G401 (cell line): Measurements from ENCODE around the gene DTNB. TPM values are rescaled to one million over a fixed set of nuclear protein-coding genes. Genes with fewer than 3 reads are reported as not detected.
"Not testable (repeated sequence)": the region's sequence is repeated elsewhere in the genome, so short reads cannot be mapped to it uniquely, and the experiment has no call there.

Experiments
- DNase-seq: peaks from one replicate; pipeline ENCODE4 v3.0.0-alpha.2; 2015; ENCODE audit warnings: low spot score
- in situ Hi-C: cut with HindIII; loops from 2 replicates; pipeline ENCODE4 v1.10.0; 2016; ENCODE audit warnings: low sequenced_read_pairs, mixed read lengths
- total RNA-seq: library from RNA; depleted of rRNA; stranded (reverse); fragments of >200 nt; shearing (Covaris generic); gene quantifications from 2 replicates; pipeline ENCODE4 v1.2.3, GENCODE V29; 2014

The DTNB gene
- total RNA-seq, 1 experiment from 2014 or later = 21.2 TPM

DNA sequence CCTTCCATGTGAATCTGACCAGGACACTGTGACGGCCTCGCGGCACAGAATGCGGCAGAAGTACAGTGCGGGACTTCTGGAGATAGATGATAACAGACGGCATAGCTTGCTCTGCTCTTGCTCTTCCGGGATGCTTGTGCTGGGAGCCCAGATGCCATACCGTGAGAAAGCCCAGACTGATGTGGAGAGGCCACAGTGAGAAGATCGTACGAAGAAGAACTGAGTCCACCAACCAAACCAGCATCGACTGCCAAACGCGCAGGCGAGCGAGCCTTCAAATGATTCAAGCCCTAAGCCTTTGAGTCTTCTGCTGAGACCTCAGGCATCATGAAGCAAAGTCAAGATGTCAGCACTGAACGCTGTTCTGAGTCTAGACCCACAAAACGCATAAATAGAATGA is 33.7 kb downstream of the DTNB start:
- in situ Hi-C loops = no loop called here
- DNase-seq = no peak

DNA sequence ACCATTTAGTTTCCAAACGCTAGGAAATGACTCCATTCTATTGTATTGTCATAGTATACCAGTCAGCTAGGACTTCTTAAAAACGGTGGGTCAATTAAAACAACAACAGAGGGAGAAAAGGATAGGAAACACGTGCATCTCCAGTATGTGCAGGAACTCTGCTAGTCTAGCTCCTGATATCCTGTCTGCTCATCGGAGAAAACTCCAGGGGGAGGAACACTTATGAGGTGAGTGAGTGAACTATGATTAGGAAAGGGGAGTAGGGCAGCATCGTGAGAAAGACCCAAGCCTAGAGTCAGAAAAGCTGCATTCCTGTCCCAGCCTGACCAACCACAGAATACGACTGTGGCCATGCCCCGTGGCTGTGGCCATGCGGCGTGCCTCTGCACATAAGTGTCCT is 34.2 kb downstream of the DTNB start:
- DNase-seq = no peak
- in situ Hi-C loops = no loop called here

DNA sequence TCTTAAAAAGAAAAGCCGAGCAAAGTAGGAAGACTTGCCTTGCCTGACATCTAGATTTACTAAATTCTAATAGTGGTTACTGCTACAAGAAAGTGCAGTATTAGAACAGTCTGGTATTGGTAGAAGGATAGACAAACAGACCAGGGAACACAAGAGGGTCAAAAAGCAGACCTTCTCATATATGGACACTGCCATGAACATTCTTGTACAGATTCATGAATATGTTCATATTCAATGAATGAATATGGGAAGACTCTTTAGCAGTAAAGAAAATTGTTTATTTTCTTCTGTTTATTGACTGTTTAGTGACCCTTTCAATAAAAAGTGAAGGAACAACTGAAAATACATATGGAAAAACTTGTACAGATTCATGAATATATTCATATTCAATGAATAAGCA is 37.6 kb downstream of the DTNB start:
- in situ Hi-C loops = no loop called here
- DNase-seq = no peak

GRCh38 chr2:25633801-25634200 is 39.6 kb downstream of the DTNB start:
- DNase-seq, in situ Hi-C loops: not testable (repeated sequence)

DNA sequence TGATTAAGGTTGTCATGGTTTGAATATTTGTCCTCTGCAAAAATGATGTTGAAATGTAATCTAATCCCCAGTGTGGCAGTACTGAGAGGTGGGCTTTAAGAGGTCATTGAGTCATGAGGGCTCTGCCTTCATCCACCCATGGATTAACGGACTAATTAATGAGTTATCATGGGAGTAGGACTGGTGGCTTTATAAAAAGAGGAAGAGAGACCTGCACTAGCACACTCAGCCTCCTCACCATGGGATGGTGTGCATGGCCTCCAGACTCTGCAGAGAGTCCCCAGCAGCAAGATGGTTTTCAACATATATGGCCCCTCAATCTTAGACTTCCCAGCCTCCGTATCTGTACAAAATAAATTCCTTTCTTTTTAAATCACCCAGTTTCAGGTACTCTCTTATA is 41.0 kb downstream of the DTNB start:
- in situ Hi-C loops = no loop called here
- no peak for DNase-seq

DNA sequence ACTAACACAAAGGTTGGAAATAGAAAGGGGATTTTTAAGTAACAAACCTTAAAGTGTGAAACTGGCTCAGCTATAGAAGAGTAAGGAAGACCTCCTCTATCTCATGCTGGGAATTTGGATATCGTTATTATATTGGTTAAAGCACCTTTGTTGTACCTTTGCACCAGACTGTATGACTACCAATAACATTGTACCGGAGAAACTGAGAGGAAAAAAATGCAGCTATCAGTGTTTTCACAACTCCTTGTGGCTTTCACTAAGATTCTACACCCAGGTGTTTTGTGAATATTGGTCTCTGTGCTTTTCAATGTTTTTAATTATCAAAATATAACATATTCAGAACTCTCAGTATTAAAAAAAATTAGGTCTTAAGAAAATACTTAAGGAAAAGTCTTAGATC is 48.7 kb downstream of the DTNB start:
- in situ Hi-C loops = no loop called here
- DNase-seq = no peak

GRCh38 chr2:25623361-25623760 is 50.0 kb downstream of the DTNB start:
- in situ Hi-C loops = no loop called here

DNA sequence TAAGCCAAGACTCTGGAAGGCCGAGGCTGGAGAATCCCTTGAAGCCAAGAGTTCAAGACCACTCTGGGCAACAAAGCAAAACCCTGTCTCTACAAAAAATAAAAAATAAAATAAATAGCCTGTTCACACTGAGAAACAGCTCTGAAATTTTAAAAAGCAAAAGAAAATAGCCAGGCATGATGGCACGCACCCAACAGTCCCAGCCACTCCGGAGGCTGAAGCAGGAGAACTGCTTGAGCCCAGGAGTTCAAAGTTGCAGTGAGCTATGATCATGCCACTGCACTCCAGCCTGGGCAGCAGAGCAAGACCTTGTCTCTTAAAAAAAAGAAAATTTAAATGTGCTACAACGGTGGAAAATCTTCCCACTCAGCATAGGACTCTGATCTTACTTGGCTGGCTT is 52.7 kb downstream of the DTNB start:
- in situ Hi-C loops = no loop called here
- no peak for DNase-seq

More at GRCh38 chr2:25623361-25623760, 50.0 kb downstream of the DTNB start:
- DNase-seq = no peak

GRCh38 chr2:25620077-25620476 is 53.3 kb downstream of the DTNB start:
- in situ Hi-C loops = no loop called here
- DNase-seq = no peak

DNA sequence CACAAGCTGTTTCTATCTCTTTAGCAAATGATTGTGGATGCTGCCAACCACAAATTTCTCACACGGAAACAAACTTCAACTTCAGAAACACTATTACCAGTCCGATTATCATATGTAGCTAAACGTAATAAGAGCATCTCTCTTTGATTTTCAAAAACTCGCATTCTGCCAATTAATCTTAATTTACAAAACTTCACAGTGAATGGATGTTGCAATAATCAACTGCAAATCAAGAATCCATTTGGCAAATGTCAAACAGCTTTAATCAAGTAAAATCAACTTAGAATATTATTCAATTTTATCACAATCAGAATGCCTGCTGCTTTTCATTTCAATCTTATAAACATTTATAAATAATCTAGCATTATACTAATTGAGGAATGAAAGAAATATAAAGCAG is 54.2 kb downstream of the DTNB start:
- in situ Hi-C loops = no loop called here
- no peak for DNase-seq

GRCh38 chr2:25618676-25619075 is 54.7 kb downstream of the DTNB start:
- in situ Hi-C loops = no loop called here
- no peak for DNase-seq

DNA sequence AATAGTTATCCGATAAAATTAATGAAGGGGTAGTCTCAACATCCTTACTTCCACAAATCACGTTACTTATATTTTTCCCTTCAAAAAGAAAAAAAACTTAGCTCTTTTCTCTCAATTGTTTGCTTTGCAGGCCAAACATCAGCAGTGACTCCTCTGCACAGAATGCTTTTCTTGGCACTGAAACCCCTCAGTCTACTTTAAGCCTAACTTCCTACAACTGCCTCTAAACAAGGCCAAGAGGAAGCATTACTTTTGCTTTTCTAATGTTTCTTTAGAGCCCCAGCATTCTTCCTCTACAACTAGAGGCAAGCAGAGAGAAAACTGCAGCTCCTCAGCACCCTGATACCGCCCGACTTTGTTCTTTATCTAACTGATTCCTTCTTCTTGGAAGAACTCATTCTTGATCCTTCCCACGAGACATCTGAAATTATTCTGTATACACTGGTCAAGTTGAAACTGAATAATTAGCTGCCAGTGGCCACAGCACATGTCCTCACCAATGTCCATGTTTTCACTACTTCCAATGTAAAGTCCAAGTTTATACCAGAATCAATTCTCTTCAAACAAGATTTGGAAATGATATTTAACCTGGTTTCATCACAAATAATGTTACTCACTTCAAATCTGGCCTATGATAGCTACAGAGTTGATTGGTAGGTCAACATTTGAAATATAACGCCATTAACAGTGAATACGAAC is 55.3 kb downstream of the DTNB start:
- in situ Hi-C loops = no loop called here
- DNase-seq = no peak

DNA sequence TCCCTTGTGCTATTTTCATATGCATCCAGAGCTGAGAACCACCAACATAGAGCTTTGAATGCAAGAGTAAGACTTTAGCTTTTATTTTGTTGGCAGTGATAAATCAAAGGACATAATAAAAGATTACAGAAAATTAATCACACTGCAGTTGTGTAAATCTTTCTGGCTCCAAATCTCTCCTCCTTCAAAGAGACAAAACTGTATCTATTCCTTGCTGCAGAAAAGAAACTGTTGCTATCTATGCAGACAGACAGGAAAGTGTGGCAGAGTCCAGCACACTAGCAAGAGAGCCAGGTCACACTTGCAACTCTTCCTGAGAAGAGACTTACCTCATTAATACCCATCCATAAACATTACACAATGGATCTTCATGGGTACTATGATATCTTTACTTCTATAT is 57.5 kb downstream of the DTNB start:
- in situ Hi-C loops = no loop called here
- DNase-seq = no peak

- in situ Hi-C loops = no loop called here
- DNase-seq = no peak
Observed at GRCh38 chr2:25615386-25615785, 58.0 kb downstream of the DTNB start.

- DNase-seq = no peak
- in situ Hi-C loops = no loop called here
Observed at GRCh38 chr2:25614711-25615110, 58.7 kb downstream of the DTNB start.

GRCh38 chr2:25608718-25609117 is 64.7 kb downstream of the DTNB start:
- DNase-seq = no peak
- in situ Hi-C loops = no loop called here

GRCh38 chr2:25606892-25607291 is 66.5 kb downstream of the DTNB start:
- in situ Hi-C loops = no loop called here

GRCh38 chr2:25602333-25602723 is 71.0 kb downstream of the DTNB start:
- in situ Hi-C loops = no loop called here
- DNase-seq = no peak

More at GRCh38 chr2:25606892-25607291, 66.5 kb downstream of the DTNB start:
- peak; percentile 44 for DNase-seq

GRCh38 chr2:25601711-25602332 is 71.6 kb downstream of the DTNB start:
- in situ Hi-C loops, DNase-seq: not testable (repeated sequence)

- in situ Hi-C loops = no loop called here
- DNase-seq = no peak
Observed at GRCh38 chr2:25598911-25599310, 74.5 kb downstream of the DTNB start.

DNA sequence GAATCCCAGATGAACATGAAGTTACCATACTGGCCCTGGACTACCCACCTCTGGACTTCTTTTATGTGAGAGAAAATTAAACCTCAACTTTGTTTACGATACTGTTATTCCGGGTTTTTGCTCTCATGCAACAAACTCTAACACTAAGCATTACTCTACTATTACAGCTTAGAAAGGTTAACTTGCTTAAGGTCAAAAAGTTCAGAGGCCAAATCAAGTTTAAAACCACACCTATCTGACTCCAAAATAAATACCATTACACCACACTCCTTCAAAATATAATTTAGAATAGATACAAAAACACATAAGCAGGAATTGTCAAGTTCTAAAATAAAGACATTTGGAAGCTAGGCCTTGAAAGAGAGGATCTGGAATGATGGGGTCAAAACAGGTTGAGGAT is 75.0 kb downstream of the DTNB start:
- in situ Hi-C loops = no loop called here
- no peak for DNase-seq
